Bronchial epithelial cell (primary cell): ENCODE results near the gene RALBP1. TPM values are rescaled to one million over a fixed set of nuclear protein-coding genes. Genes with fewer than 3 reads are reported as not detected.

ENCODE experiments used
- DNase-seq: peaks from one replicate; pipeline ENCODE4 v3.0.0-alpha.2; 2010; ENCODE audit warnings: low read depth
- FAIRE-seq: peaks from 2 replicates; lab custom pipeline; 2011; peaks lifted over from hg19 to GRCh38; lab: Jason Lieb, UNC
- H3K27me3 ChIP-seq: 2 replicates; pipeline ENCODE4 v1.5.1; 2011; ENCODE audit warnings: low read length; ENCODE audit not compliant: control insufficient read depth, insufficient read depth
- H3K36me3 ChIP-seq: 2 replicates; pipeline ENCODE4 v1.5.1; 2011; ENCODE audit warnings: low read length; ENCODE audit not compliant: control insufficient read depth, insufficient read depth
- H3K4me3 ChIP-seq: 2 replicates; pipeline ENCODE4 v1.5.1; 2011; ENCODE audit warnings: mild to moderate bottlenecking, low read depth, low read length, control low read depth
- total RNA-seq: library from RNA; depleted of rRNA; stranded (reverse); fragments of >200 nt; gene quantifications from 2 replicates; pipeline ENCODE4 v1.2.1, GENCODE V29; 2014
- TF ChIP-seq, protein P1 (sequence below): IDR thresholded peaks from 2 replicates; pipeline ENCODE4 v1.5.1; 2011; ENCODE audit warnings: mild to moderate bottlenecking, moderate library complexity, low read length, control low read depth, inconsistent platforms; ENCODE audit not compliant: insufficient read depth, severe bottlenecking

The RALBP1 gene
- total RNA-seq, 1 donor from 2014 or later, result 63.7 TPM

DNA sequence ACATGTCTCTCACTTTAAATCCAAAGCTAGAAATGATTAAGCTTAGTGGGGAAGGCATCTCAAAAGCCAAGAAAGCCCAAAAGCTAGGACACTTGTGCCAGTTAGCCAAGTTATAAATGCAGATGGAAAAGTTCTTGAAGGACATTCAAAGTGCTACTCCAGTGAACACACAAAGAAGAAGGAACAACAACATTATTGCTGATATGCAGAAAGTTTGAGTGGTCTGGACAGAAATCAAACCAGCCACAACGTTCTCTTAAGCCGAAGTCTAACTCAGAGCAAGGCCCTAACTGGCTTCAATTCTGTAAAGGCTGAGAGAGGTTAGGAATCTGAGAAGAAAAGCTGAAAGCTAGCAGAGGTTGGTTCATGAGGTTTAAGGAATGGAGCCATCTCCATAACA, 90.1 kb downstream of the RALBP1 start:
- FAIRE-seq (no peak), DNase-seq (no peak)
- H3K27me3 ChIP-seq, result no peaks in the 10 kb centered on the region
- peaks cover 29% of the 10 kb centered on the region for H3K36me3 ChIP-seq
- H3K4me3 ChIP-seq, result no peak overlapping the region
- TF ChIP-seq, protein P1, sequence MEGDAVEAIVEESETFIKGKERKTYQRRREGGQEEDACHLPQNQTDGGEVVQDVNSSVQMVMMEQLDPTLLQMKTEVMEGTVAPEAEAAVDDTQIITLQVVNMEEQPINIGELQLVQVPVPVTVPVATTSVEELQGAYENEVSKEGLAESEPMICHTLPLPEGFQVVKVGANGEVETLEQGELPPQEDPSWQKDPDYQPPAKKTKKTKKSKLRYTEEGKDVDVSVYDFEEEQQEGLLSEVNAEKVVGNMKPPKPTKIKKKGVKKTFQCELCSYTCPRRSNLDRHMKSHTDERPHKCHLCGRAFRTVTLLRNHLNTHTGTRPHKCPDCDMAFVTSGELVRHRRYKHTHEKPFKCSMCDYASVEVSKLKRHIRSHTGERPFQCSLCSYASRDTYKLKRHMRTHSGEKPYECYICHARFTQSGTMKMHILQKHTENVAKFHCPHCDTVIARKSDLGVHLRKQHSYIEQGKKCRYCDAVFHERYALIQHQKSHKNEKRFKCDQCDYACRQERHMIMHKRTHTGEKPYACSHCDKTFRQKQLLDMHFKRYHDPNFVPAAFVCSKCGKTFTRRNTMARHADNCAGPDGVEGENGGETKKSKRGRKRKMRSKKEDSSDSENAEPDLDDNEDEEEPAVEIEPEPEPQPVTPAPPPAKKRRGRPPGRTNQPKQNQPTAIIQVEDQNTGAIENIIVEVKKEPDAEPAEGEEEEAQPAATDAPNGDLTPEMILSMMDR, result no peak

DNA sequence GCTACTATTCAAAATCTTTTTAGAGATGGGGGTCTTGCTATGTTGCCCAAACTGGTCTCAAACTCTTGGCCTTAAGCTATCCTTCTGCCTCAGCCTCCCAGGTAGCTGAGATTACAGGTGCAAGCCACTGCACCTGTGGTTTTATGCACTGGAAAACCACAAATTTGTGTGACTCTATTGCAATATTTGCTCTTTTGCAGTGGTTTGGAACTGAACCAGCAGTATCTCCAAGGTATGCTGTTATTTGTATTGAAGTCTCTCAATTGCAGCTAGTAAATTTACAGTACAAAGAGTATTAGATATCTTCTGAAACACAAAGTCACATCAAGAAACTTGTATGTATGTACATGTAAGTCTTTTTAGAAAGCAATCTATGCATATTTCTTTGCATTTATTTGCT, 92.9 kb downstream of the RALBP1 start:
- FAIRE-seq (no peak), DNase-seq (no peak)
- H3K36me3 ChIP-seq, result peaks cover 23% of the 10 kb centered on the region
- H3K4me3 ChIP-seq, result no peak overlapping the region
- H3K27me3 ChIP-seq, result no peaks in the 10 kb centered on the region
- TF ChIP-seq, protein P1, result no peak

DNA sequence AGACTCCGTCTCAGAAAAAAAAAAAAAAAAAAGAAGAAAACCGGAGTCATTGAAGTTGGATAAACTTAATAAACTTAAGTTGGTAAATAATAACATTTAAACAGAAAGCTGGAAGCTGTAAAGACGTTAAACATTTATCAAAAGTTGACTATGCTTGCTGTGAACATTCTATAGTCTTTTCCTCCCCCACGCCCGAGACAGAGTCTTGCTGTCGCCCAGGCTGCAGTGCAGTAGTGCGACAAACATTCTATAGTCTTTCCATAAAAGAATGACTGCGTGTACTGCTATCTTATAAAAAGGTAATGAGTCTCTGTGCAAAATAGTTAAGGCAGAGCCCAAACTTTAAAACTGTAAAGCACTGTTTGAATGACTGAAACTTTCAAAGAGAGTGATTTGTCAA, 93.9 kb downstream of the RALBP1 start:
- FAIRE-seq (no peak), DNase-seq (no peak)
- Histone ChIP-seq H3K27me3 (no peaks in the 10 kb centered on the region), H3K4me3 (no peak overlapping the region), H3K36me3 (peaks cover 23% of the 10 kb centered on the region)
- TF ChIP-seq, protein P1, result no peak

DNA sequence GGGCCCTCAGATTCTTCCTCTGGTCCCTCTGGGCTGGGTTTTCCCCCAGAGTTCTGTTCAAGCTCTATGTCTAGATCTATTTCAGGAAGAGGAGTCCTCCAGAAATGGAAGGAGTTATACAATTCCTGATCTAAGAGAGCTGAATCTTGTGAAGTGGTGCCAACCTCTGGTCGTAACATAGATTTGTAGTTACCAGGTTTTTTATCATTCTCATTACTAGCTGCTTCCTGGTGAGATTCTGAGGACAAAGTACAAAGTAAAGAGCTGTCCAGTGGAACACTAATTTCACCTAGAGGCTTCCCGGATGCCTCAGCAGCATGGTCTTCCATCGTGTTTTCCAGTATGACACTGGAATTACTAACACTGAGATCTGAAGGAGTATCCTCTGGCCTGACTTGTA, 94.9 kb downstream of the RALBP1 start:
- H3K4me3 ChIP-seq, result no peak overlapping the region
- no peaks in the 10 kb centered on the region for H3K27me3 ChIP-seq
- TF ChIP-seq, protein P1, result no peak
- FAIRE-seq, result no peak
- no peak for DNase-seq
- H3K36me3 ChIP-seq, result peaks cover 26% of the 10 kb centered on the region

DNA sequence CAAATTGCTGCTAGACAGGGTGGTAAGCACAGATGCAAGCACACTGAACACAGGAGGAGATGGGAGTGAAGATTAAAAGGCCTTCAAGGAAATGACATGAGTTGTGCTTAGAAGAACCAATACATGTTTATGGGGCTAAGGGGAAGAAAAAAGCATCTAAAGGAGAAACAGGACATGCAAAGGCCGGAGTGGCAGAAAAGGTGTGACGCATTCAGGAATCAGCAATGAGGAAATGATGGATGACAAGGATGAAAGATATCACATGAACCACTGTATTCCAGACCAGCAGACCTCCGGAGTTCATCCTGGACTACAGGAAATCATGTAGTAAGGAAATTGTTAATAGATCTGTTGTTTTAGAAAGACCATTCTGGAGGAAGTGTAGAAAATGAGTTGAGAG, 96.2 kb downstream of the RALBP1 start:
- no peaks in the 10 kb centered on the region for H3K27me3 ChIP-seq
- H3K36me3 ChIP-seq, result peaks cover 24% of the 10 kb centered on the region
- DNase-seq (no peak), FAIRE-seq (no peak)
- no peak overlapping the region for H3K4me3 ChIP-seq
- TF ChIP-seq, protein P1, result no peak

- TF ChIP-seq, protein P1, result no peak
- no peak for DNase-seq
- H3K4me3 ChIP-seq, result no peak overlapping the region
- H3K36me3 ChIP-seq, result peaks cover 20% of the 10 kb centered on the region
- no peak for FAIRE-seq
- no peaks in the 10 kb centered on the region for H3K27me3 ChIP-seq
Measured at GRCh38 chr18:9574473-9575115, 99.3 kb downstream of the RALBP1 start.
